Endothelial cell (in vitro differentiated cells): Measurements from ENCODE around the gene MRPL9. TPM values are rescaled to one million over a fixed set of nuclear protein-coding genes. Genes with fewer than 3 reads are reported as not detected.

Source experiments
- DNase-seq: peaks from one replicate; pipeline ENCODE4 v3.0.0; 2021; ENCODE audit warnings: low spot score
- H3K27ac Mint-ChIP-seq: one replicate; pipeline ENCODE4 v1.8.0; 2021; ENCODE audit warnings: mixed read lengths, inconsistent platforms; ENCODE audit not compliant: unreplicated experiment
- H3K27me3 Mint-ChIP-seq: one replicate; pipeline ENCODE4 v1.8.0; 2021; ENCODE audit warnings: mild to moderate bottlenecking, moderate library complexity, mixed read lengths, inconsistent platforms; ENCODE audit not compliant: unreplicated experiment
- H3K36me3 Mint-ChIP-seq: one replicate; pipeline ENCODE4 v1.8.0; 2021; ENCODE audit warnings: mild to moderate bottlenecking, low read depth, mixed read lengths, inconsistent platforms; ENCODE audit not compliant: unreplicated experiment
- H3K4me1 Mint-ChIP-seq: one replicate; pipeline ENCODE4 v1.8.0; 2021; ENCODE audit warnings: mild to moderate bottlenecking, mixed read lengths, inconsistent platforms; ENCODE audit not compliant: unreplicated experiment
- H3K4me3 Mint-ChIP-seq: one replicate; pipeline ENCODE4 v1.8.0; 2021; ENCODE audit warnings: mild to moderate bottlenecking, mixed read lengths, inconsistent platforms; ENCODE audit not compliant: unreplicated experiment
- H3K9me3 Mint-ChIP-seq: one replicate; pipeline ENCODE4 v1.8.0; 2021; ENCODE audit warnings: mixed read lengths, inconsistent platforms; ENCODE audit not compliant: unreplicated experiment
- CTCF ChIP-seq: fragments of 200-600 bp; sonication (generic); IDR thresholded peaks from one replicate; pipeline ENCODE4 v1.5.0; 2021; ENCODE audit warnings: antibody characterized with exemption; ENCODE audit not compliant: unreplicated experiment
- total RNA-seq: library from RNA; stranded (reverse); fragmentation: NEBNext Ultra II Directional; extraction: Animal tissue kit (Norgen Biotek cat#: 25700); gene quantifications from one replicate; pipeline ENCODE4 v1.2.1, GENCODE V29; 2021; ENCODE audit not compliant: unreplicated experiment

The MRPL9 gene
- total RNA-seq, 1 donor from 2014 or later, result 99.5 TPM

DNA sequence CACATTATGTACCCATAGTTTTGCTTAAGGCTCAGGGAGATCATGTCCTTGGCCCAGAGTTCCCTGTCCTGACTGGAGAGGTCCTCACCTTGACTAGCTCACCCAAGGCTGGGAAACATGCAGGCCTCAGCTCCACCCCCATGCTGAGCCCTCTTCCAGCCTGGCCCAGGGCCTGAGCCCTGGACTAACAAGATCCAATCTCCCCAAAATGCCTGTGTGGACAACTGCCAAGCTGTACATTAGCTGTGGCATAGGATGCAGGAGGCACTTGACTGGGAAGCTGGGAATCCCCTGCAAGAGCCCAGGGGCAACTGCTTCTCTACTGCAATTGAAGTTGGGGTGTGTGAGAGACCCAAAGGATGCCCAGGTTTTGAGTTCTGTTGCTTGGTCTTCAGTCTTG, 39.9 kb upstream of the MRPL9 start:
- Mint-ChIP-seq H3K27me3 (peaks cover 7% of the 10 kb centered on the region), H3K27ac (no peak overlapping the region), H3K4me1 (peaks cover 38% of the 10 kb centered on the region), H3K4me3 (no peak overlapping the region), H3K36me3 (peaks cover 5% of the 10 kb centered on the region), H3K9me3 (no peaks in the 10 kb centered on the region)
- no peak for TF ChIP-seq CTCF
- DNase-seq, result no peak

DNA sequence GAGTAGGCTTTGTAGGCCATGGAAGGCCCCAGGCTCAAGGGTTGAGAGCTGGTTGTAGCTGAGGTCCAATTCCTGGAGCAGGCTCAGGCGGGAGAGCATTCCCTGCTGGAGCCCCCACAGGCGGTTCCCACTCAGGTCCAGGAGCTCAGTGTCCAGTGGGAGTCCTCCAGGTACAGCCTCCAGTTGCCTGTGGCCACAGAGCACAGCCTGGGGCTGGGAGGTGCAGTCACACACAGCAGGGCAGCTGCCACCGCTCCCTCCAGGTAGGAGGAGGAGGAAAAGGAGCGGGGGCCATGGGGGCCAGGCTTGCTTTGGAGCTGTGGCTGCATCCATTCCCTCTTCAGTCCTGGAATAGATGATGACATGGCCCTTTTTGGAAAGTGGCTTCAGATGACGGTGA, 39.1 kb upstream of the MRPL9 start:
- Mint-ChIP-seq H3K27me3 (peaks cover 7% of the 10 kb centered on the region), H3K27ac (no peak overlapping the region), H3K9me3 (no peaks in the 10 kb centered on the region), H3K4me3 (no peak overlapping the region), H3K36me3 (no peaks in the 10 kb centered on the region), H3K4me1 (peaks cover 31% of the 10 kb centered on the region)
- DNase-seq, result no peak
- no peak for TF ChIP-seq CTCF

GRCh38 chr1:151801846-151802245, 38.5 kb upstream of the MRPL9 start:
- Mint-ChIP-seq H3K27me3 (peaks cover 7% of the 10 kb centered on the region), H3K27ac (no peak overlapping the region), H3K36me3 (no peaks in the 10 kb centered on the region), H3K9me3 (no peaks in the 10 kb centered on the region), H3K4me1 (peaks cover 31% of the 10 kb centered on the region), H3K4me3 (no peak overlapping the region)
- no peak for DNase-seq
- TF ChIP-seq CTCF, result no peak

DNA sequence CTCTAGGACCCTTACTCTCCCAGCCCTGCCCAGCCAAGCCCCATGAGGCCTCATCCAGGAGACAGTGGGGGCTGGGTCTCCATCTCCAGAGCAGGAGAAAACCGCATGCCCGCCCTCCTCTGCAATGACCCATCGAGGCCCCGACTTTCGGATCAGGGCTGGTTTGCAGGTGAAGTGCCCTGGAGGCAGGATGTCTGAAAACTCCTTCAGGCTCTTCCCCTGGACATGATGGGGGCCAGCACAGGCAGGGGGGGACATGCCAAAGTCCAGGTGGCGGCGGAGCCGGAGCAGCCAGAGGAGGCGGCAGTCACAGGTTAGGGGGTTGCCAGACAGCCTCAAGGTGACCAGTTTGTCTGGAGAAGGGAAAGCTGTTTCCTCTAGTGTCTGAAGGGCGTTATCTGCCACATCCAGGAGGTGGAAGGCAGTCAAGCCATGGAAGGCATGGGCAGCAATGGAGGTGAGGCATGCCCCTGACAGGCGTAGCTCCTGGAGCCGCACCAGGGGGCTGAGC, 38.1 kb upstream of the MRPL9 start:
- Mint-ChIP-seq H3K9me3 (no peaks in the 10 kb centered on the region), H3K36me3 (no peaks in the 10 kb centered on the region), H3K4me1 (peaks cover 35% of the 10 kb centered on the region), H3K27ac (no peak overlapping the region), H3K27me3 (peaks cover 7% of the 10 kb centered on the region), H3K4me3 (no peak overlapping the region)
- DNase-seq, result no peak
- TF ChIP-seq CTCF, result no peak

DNA sequence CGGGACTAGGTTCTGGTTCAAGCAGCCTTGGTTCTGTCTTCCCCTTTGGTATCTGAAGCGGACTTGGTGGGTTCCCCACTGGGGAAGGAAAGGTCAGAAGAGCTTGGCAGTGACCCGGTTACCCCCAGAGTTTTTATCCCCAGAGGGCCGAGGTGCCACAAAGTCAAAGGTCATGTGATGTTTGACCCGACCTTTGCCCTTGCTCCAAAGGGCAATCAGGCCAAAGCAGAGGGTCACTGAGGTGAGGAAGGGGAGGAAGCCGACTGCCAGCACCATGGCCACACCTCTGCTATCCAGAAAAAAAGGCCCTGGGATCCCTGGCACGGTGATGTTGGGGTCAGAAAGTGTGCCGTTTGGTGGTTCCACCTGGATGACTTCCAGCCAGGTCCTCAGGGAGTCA, 37.5 kb upstream of the MRPL9 start:
- TF ChIP-seq CTCF, result no peak
- no peak for DNase-seq
- H3K9me3 Mint-ChIP-seq, result no peaks in the 10 kb centered on the region
- no peak overlapping the region for H3K4me3 Mint-ChIP-seq
- no peak overlapping the region for H3K27ac Mint-ChIP-seq
- peaks cover 10% of the 10 kb centered on the region for H3K27me3 Mint-ChIP-seq
- peaks cover 35% of the 10 kb centered on the region for H3K4me1 Mint-ChIP-seq
- no peaks in the 10 kb centered on the region for H3K36me3 Mint-ChIP-seq
